Embryonic facial prominence (tissue), 1 donor: Measurements from ENCODE around the gene KCNMA1.
"Not testable (repeated sequence)": the region's sequence is repeated elsewhere in the genome, so short reads cannot be mapped to it uniquely, and the experiment has no call there.

Source experiments
- DNase-seq: peaks from one replicate; pipeline ENCODE4 v3.0.0-alpha.2; 2016; ENCODE audit errors: extremely low spot score

KCNMA1 gene

DNA sequence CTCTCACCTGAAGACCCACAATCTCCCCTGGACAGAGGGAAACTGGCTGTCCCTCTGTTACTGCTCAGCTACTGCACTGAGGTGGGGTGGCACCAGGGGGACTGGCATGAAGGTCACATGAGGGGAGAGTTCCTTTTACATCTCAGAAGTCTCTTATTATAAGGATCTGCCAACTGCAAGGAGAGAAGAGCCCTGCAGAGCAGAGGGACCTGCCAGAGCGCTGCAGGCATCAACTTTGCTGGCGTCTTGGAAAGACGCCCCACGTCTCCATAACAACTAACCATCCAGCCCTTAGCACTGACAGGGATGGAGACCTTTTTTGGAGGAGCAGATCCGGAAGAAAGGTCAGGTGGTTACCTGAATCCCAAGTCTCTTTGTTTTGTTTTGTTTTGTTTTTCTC lies 218.6 kb downstream of the KCNMA1 start:
- no peak for DNase-seq

DNA sequence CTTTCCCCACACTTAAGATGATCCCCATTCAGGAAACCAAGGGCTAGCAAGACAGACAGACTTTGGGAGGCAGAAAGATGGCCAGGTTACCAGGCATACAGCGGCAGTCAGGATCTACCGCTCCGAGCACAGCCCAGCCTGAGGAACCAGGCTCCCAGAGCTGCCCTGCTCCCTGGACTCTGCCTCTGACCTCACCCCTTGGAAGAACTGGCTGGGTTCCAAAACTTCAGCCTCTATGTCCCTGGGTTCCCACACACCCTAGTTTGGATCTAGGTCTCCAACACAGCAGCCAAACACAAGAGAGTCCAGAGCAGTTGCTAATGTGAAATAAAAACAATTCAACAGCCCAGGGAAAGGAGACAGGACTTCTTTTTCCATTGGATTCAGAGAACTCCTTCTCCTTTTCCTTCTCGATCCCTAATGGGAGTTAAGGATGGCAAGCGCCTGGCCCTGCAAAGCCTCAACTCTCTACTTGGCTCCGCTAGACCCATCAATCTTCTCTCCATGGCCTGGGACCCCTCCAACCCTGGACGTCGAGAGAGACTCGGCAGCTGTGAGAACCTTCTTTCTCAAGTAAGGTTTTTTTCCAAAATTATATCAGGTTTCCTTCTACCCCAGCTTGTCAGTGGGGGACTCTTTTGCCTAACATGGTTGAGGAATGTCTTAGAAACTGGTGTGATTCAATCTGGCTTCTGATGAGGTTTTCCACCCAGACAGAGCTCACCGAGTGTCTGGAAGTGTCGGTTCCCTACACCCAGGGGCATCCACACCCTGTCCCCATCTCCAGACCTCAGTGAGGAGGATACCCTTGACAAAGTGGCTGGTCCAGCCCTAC lies 219.6 kb downstream of the KCNMA1 start:
- DNase-seq, result no peak

DNA sequence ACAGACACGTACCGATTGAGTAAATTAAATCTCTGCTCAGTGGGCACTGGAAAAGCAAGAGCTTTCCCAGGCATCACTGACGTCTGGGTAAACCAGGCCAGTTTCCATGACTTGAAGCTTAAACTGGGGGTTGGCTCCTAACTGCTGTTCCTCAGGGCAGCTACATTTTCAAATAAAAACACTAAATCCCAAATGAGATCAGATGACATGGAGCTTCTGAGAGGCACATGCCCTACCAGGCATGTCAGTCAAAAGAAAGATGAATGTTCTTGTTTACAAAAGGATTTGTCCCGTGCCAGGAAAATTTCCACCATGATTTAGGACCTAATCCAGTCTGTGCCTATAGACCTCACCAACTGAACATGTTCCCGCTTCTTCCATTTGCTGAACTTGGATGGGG lies 220.2 kb downstream of the KCNMA1 start:
- peak; percentile 42 for DNase-seq

DNA sequence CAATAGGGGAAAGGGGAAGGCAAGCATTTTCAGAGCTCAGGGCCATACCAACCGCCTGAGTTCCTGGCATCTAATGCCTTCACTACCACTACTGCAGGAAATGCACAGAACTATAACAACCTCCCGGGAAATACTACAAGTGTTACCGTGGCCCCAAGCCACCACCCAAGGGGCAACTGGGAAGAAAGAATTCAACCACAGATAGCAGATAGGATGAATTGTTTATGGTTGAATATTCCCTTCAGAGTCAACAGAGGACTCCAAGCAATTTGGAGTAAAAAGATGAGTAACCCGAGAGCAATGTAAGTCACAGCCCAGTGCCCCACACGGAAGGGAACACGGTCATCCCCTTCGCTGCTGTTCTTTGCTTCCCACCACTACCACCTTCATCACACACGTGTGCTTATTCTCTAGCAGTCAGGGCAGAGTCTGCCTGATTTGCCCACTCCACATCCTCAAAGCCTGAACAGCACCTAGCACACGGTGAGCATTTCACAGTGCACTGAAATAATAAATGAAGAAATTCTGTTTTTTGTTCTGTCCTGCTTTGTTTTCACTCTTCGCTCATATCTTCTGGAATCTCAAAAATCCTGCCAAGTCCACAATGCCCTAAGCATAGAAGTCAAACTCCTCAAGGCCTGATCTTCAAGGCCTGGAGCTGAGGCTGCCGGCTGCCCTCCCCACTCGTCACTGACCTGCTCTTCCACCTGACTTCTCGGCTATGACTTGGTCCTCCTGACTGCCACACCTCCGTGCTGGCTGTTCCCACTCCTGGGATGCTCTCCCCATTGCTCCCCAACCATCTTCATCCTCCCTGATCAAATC lies 221.1 kb downstream of the KCNMA1 start:
- DNase-seq, result no peak

DNA sequence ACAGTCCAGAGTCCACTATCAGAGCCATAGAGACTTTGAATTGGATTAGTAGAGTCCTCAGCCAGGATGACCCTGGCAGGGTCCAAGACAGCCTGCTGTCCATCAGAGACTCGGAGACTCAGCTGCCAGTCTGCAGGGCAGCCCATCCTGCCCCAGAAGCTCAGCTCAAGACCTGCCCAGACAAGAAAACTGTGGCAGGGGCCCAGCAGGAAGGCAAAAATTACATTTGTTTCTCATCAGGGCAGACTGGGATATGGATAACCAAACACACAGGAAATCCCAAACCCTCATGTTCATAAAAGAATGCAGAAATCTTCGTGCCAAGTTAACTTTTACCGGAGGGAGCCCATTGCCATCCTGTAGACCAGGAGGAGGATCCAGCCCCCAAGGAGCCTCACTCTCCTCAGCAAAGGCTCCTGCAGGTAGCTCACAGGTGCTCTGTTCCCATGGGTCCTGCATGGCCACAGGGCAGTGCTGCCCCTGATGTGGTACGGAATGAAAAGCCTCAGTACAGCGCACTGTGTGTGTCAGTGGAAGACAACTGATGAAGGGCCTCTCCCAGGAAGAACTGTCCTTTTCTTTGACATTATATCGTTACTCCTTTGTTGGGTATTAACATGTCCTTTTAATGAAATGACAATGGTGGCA lies 222.2 kb downstream of the KCNMA1 start:
- no peak for DNase-seq

DNA sequence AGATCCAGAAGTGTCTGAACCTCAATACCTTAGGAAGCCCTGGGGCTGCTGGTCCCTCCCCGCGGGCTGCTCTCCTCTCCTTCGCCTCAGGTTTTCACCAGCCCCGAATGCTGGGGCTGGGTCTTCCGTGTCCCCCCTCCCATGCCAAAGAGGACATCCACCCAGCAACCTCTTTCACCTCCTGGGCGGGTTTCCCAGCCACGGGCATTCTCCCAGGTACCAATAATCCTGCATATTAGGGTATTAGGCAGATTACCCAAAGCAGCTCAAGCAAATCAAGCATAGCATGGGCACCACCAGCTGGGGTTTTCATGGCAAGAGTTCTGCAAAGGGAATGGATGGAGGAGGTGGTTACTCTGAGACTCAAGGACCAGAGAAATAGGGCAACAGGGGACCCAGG lies 224.4 kb downstream of the KCNMA1 start:
- DNase-seq, result no peak

DNA sequence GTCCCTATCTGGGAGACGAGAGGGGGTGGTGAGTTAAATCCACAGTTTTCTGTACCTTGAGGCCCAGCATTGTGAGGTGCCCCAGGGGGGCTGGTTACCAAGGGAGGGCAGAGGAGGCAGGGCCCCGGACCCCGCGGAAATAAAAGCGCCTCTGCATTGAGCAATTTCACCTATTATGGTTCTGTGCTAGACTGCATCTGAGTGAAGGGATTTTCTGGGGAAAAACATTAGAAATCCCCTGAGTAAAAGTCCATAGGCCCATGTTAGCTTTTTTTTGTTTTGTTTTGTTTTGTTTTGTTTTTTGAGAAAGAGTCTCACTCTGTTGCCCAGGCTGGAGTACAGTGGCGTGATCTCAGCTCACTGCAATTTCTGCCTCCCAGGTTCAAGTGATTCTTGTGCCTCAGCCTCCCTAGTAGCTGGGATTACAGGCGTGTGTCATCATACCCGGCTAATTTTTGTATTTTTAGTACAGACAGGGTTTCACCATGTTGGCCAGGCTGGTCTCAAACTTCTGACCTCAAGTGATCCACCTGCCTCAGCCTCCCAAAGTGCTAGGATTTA lies 225.0 kb downstream of the KCNMA1 start:
- DNase-seq, result not testable (repeated sequence)

DNA sequence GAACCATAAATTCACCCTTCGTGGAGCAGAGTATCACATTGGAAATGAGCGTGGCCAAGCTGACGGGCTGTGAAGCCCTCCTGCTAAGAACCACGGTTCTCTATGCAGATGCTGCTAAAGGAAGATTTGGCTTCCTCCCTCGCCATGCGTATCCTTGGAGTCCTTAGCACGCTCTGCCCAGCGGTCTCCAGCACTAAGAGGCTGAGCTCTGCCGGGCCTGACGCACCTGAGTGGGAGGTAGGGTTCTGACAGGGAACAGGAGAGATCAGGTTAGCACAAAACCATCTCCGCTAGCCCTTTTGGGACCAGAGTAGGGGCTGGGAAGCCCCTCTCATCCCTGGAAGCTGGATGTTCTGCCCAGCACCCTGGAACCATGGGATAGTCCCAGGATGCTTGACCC lies 225.8 kb downstream of the KCNMA1 start:
- no peak for DNase-seq

DNA sequence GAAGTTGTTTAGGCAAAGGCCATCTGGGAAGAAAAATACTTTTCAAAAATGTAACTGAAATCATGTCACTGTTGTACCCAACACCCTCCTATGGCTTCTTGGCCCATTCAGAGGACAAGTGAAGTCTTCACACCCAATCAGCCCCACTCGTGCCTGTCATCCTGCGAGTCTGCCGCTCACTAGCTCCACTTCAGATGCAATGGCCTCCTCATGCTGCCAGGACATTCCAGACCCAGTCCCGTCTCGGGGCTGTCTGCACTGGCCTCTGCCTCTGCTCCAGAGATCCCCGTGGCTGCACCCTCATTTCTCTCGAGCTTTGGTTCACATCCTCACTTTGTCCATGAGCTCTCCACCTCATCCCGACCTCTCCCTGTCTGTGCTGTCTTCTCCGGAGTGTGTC lies 227.1 kb downstream of the KCNMA1 start:
- DNase-seq, result no peak

DNA sequence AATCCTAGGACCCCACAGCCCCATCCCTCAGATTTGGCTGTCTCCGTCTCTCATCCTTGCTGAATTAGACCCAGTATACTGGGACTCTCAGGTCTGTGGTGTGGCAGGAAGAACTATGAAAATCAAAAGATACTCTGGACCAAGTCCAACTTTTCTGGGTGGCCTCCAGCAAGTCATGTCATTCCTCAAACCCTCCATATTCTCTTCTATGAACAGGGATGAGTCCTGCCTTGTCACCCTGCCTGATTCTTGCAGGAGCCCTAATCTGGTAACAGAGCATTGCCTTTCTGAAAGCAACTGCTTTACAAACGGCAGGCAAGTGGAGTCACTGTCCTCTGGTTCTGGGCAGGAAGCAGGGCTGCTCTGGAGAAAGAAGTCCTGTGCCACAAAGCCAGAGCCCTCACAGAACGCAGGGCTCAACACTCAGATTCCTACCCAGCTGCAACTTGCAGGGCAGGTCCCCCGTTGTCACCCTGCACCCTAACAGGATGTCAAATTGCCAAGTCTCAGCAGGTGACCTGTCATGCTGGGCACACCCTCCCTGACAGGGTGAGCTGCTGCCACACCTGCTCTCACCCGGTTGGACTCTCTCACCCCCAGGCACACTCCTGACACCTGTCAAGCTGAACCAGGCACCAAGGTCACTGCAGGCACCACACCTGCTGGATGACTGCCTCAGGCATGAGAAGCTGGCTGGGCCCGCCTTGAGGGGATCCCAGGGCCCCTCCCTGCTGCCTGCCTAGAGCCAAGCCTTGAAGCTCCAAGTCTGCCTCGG lies 227.7 kb downstream of the KCNMA1 start:
- no peak for DNase-seq

DNA sequence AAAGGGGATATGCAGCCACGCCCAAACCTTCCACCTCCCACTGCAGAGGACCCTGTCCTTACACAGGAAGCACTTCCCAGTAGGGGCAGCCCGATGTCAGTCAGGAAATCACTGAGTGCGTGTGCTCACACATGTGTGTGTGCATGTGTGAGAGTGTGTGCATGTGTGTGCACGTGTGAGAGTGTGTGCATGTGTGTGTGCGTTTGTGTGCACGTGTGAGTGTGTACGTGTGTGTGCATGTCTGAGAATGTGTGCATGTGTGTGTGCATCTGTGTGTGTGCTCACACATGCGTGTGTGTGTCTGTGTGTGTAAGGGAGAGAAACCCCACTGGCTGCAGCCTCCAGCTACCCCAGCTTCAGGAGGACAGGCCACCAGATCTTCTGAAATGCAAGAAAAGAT lies 229.3 kb downstream of the KCNMA1 start:
- DNase-seq, result no peak

DNA sequence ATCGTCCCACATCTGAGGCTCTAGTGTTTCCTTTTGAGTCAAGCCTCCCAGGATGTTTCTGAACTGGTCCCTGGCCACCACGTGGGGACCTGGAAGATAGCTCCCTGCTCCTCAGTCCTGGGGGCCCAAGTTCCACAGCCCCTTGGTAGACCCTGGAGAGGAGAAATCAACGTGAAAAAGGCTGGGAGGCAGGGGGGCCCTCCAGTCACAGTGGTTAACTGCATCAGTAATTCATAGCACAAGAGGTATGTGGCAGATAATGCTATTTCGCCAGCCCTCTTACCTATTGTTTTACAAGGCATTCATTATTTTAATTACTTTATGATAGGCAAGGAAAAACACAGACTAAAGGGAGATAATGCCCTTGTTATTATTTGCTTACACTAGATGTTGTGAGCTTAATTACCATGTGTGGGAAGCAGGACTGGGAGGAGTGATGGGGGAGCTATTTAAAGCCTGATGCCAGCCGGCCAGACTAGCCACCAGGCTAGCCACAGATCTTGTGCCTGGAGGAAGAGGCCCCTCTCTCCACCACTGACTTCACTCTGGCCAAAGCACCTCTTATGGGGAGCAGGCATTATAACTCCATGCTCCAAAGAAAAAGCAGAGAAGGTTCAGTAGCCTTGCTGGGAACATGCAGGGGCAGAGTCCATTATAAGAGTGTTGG lies 230.7 kb downstream of the KCNMA1 start:
- no peak for DNase-seq

DNA sequence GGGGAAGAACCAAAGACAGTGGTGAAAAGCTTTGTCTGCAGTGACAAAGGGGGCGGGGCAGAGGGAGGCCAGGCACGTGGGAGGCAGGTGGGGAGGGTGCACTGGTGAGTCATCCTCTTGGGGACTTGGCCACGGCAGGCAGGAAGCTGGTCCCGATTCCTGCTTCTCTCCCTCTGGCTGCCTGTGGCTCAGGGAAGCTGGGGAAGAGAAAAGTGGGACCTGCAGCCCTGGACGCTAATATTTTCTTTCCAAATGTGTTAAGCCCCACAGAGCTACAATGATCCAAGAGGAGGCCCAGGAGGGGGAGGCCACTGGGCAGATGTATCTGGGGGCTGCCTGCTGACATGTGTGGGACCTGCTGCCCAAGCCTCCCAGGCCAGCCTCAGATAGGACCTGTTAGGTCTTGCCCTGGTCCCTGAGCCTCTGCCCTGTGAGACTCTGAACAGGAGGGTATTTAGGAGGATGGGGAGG lies 231.8 kb downstream of the KCNMA1 start:
- no peak for DNase-seq

DNA sequence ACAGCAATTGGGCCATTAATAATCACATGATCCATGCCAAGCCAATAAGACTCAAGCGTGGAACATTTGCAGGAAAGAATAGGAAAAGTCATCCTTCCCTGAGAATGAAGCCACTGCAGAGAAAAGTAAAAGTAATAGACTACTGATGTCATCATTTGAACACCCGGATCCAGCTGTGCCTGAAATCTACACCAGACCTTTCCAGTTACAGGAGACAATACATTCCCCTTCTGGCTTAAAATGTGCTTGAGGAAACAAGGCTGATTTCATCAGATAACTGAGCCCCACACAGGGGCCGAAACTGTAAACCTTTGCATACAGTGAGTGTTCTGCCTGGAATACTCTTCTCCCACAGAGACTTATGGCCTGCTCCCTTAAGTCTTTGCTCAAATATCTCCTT lies 232.8 kb downstream of the KCNMA1 start:
- DNase-seq, result no peak

DNA sequence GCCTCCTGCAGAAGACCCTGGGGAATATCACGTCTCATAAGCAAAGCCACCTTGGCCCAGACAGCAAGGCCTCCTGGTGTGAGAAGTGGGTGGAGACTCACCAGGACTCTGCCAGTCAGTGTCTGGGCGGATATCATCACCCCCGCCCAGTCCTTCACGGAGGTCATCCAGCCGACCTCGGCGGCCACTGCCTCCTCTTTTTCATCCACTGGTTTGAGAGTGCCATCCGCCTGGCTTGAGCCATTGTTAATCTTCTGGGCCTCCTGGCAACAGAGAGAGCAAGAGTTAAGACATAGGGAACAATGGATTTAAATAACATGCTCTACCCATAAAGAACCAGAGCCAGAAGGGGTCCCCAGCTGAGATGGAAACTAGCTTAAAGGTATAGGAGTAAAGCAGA lies 233.8 kb downstream of the KCNMA1 start:
- DNase-seq, result no peak

DNA sequence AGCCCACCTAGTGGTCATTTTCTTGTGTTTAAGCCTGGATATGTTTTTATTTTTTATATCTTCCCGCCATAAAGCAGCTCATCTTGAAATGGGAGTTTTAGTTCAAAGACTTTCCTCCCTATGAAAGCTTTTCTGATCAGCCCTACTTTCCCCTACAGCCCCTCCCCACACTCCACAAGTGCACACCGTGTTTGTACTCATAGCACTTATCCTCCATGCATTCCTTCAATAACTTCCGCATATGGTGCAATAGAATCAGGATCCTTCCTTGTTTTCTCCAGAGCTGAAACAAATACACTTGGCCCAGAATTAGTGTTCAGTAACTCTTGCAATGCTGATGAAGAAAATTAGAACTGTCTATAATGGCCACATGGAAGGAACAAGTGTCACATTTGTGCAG lies 235.9 kb downstream of the KCNMA1 start:
- DNase-seq, result no peak

DNA sequence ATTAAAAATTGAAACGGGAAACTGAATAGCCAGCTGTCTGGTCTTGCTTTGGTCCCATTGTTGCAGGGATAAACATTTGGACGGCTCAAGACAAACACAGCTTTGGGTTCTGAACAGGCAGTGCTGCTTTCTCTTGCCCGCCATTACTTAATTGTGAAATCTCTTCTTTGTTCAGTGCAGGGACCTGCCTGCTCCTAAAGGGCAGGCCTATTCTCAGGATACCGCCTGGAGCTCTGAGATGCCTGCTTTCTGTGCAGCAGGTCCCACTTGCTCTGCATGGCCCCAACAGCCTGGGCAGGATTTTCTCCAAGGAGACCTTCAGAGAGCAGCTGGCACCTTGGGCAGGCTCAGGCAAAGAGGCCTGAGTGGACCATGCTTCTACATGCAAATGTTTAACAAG lies 237.6 kb downstream of the KCNMA1 start:
- no peak for DNase-seq

DNA sequence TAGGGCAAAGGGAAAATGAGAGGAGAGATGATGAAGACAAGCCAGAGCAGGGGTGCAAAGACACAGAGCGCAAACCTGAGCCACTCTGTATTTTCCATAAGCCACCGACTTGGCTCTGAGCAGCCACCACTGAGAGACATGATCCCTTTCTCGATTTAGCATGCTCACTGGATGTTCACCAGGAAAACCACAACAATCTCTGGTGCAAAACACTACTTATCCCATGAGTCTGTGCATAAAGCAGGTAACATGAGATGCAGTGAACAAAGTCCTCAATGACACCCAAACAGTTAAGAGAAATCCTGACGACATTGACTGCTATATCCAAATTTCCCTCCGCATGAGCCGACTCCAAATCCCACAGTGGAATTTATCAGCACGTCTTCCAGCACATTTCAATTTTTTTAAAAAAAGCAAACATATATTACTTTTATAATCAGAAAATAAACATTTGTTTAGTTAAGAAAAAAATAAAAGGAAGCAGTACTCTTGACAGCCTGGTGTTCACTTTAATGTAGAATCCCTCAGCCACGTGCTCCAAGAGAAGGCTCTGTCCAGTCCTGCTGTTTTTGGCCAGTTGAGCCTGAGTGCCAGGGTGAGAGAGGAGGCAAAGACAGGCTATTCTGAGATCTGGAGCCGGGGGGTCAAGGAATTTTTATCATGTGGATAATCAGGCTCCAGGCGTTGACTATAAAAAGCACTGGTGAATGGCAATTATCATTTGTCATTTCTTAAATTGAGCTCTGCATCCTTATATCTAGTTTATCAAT lies 238.4 kb downstream of the KCNMA1 start:
- DNase-seq, result no peak

DNA sequence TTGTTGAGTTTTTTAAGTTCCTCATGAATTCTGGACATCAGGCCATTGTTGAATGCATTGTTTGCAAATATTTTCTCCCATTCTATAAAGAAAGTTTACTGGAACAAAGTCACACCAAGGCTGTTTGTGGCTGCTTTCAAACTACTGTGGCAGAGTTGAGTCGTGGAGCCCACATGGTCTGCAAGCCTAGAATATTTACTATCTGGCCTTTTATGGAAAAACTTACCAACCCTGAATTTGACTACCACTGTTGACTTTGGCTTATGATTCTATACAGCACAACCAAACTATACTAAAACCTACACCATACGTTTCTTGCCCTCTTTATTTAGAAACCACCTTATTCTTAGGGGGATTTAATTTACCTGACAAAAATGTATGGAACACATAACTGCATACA lies 239.1 kb downstream of the KCNMA1 start:
- DNase-seq, result no peak

DNA sequence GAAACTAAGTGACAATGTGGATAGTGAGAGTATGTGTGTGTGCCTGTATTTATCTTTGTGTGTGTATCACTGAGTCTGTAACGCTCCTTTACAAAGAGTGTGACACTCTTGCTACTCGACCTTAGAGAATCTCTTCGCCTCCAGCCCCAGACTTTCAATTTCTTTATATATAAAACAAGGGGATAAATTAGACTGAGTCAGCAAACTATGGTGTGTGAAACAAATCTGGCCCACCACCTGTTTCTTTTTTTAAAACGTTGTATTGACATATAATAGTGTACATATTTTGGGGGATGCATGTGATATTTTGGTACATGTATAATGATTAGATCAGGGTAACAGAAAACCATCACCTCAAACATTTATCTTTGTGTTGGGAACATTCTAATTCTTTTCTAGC lies 240.5 kb downstream of the KCNMA1 start:
- DNase-seq, result no peak
